Liver (tissue), 9 donors: ENCODE results near the gene CGRRF1. TPM values are rescaled to one million over a fixed set of nuclear protein-coding genes. Genes with fewer than 3 reads are reported as not detected.
A peak's percentile ranks its signal among the peaks of the same experiment; 100 is the strongest.

ENCODE experiments used
- DNase-seq: peaks from one replicate; pipeline ENCODE4 v3.0.0-alpha.2; 2017; ENCODE audit warnings: low spot score
- H3K27ac ChIP-seq, 2 donors: one replicate each; pipeline ENCODE4 v1.7.0; 2013; ENCODE audit warnings: inconsistent platforms in 2 of 2, low read length in 2 of 2, control low read depth in 1 of 2, low read depth in 1 of 2, mild to moderate bottlenecking in 1 of 2
- H3K27me3 ChIP-seq, 4 donors: one replicate each; pipeline versions ENCODE4 v1.6.1 to v1.7.0; 2013; ENCODE audit warnings: low read length in 3 of 4, inconsistent platforms in 1 of 4, mild to moderate bottlenecking in 1 of 4, moderate library complexity in 1 of 4; ENCODE audit not compliant: control insufficient read depth in 4 of 4, insufficient read depth in 4 of 4
- H3K36me3 ChIP-seq, 4 donors: one replicate each; pipeline versions ENCODE4 v1.6.1 to v1.7.0; 2013; ENCODE audit warnings: low read length in 3 of 4, mild to moderate bottlenecking in 3 of 4, low read depth in 1 of 4, moderate library complexity in 1 of 4; ENCODE audit not compliant: control insufficient read depth in 4 of 4, insufficient read depth in 3 of 4
- H3K4me1 ChIP-seq, 4 donors: one replicate each; pipeline versions ENCODE4 v1.6.1 to v1.7.0; 2013; ENCODE audit warnings: low read length in 3 of 4, mild to moderate bottlenecking in 3 of 4, moderate library complexity in 1 of 4; ENCODE audit not compliant: control insufficient read depth in 4 of 4, insufficient read depth in 4 of 4
- H3K4me3 ChIP-seq, 3 donors: one replicate each; pipeline versions ENCODE4 v1.6.1 to v1.7.0; 2013; ENCODE audit warnings: low read length in 3 of 3, control low read depth in 1 of 3, low read depth in 1 of 3, mild to moderate bottlenecking in 1 of 3
- H3K9ac ChIP-seq, 2 donors: one replicate each; pipeline ENCODE4 v1.7.0; 2013; ENCODE audit warnings: low read length in 2 of 2, mild to moderate bottlenecking in 2 of 2, moderate library complexity in 2 of 2, control low read depth in 1 of 2, low read depth in 1 of 2
- H3K9me3 ChIP-seq, 4 donors: one replicate each; pipeline versions ENCODE4 v1.6.1 to v1.7.0; 2013; ENCODE audit warnings: low read length in 3 of 4; ENCODE audit not compliant: control insufficient read depth in 4 of 4
- ATF3 ChIP-seq: IDR thresholded peaks from 2 replicates; pipeline ENCODE4 v1.6.1; 2016; ENCODE audit warnings: antibody characterized with exemption
- EGR1 ChIP-seq, 2 donors: IDR thresholded peaks; 2 replicates each; pipeline ENCODE4 v1.6.1; 2016 to 2018; ENCODE audit warnings: antibody characterized with exemption in 2 of 2, low read depth in 2 of 2
- FOXA1 ChIP-seq: IDR thresholded peaks from 2 replicates; pipeline ENCODE4 v1.6.1; 2016; ENCODE audit warnings: antibody characterized with exemption
- FOXA2 ChIP-seq: IDR thresholded peaks from 2 replicates; pipeline ENCODE4 v1.6.1; 2016; ENCODE audit warnings: antibody characterized with exemption
- GABPA ChIP-seq, 2 donors: IDR thresholded peaks in 1 of 2; conservative IDR thresholded peaks in 1 of 2; 2 replicates each; pipeline ENCODE4 v1.6.1; 2016; ENCODE audit warnings: antibody characterized with exemption in 2 of 2, mild to moderate bottlenecking in 1 of 2, moderate library complexity in 1 of 2
- HNF4A ChIP-seq, 2 donors: conservative IDR thresholded peaks; 2 replicates each; pipeline ENCODE4 v1.6.1; 2016; ENCODE audit warnings: antibody characterized with exemption in 2 of 2, mild to moderate bottlenecking in 2 of 2
- HNF4G ChIP-seq: IDR thresholded peaks from 2 replicates; pipeline ENCODE4 v1.6.1; 2016; ENCODE audit warnings: antibody characterized with exemption
- JUND ChIP-seq, 2 donors: IDR thresholded peaks; 2 replicates each; pipeline ENCODE4 v1.6.1; 2016; ENCODE audit warnings: antibody characterized with exemption in 2 of 2
- MAX ChIP-seq: IDR thresholded peaks from 2 replicates; pipeline ENCODE4 v1.6.1; 2016; ENCODE audit warnings: antibody characterized with exemption
- NR2F2 ChIP-seq: IDR thresholded peaks from 2 replicates; pipeline ENCODE4 v1.6.1; 2016; ENCODE audit warnings: antibody characterized with exemption
- RAD21 ChIP-seq, 2 donors: IDR thresholded peaks; 2 replicates each; pipeline ENCODE4 v1.6.1; 2016; ENCODE audit warnings: antibody characterized with exemption in 2 of 2, mild to moderate bottlenecking in 2 of 2
- REST ChIP-seq: IDR thresholded peaks from 2 replicates; pipeline ENCODE4 v1.6.1; 2016; ENCODE audit warnings: antibody characterized with exemption, mild to moderate bottlenecking
- RXRA ChIP-seq, 2 donors: IDR thresholded peaks; 2 replicates each; pipeline ENCODE4 v1.6.1; 2017 to 2018; ENCODE audit warnings: antibody characterized with exemption in 2 of 2, mild to moderate bottlenecking in 1 of 2
- SP1 ChIP-seq: IDR thresholded peaks from 2 replicates; pipeline ENCODE4 v1.6.1; 2018; ENCODE audit warnings: antibody characterized with exemption, mild to moderate bottlenecking
- TAF1 ChIP-seq: conservative IDR thresholded peaks from 2 replicates; pipeline ENCODE4 v1.6.1; 2016; ENCODE audit warnings: antibody characterized with exemption, mild to moderate bottlenecking
- YY1 ChIP-seq: IDR thresholded peaks from 2 replicates; pipeline ENCODE4 v1.6.1; 2016; ENCODE audit warnings: antibody characterized with exemption, mild to moderate bottlenecking
- ZBTB33 ChIP-seq: IDR thresholded peaks from 2 replicates; pipeline ENCODE4 v1.6.1; 2016; ENCODE audit warnings: antibody characterized with exemption
- WGBS: extraction: QIAGEN DNeasy Blood & Tissue Kit; methylation state at CpG from one replicate; pipeline ENCODE4 v1.1.7; 2013; 5-methylcytosine and 5-hydroxymethylcytosine counted together
- polyA plus RNA-seq, 2 donors: library from polyadenylated mRNA; stranded (reverse) in 1 of 2; unstranded in 1 of 2; fragments of 200-250 nt in 1 of 2; fragments of >200 nt in 1 of 2; fragmentation: Nextera tagmentation in 1 of 2; extraction: Ambion mirVana in 1 of 2; gene quantifications; one replicate each; pipeline versions ENCODE4 v1.2.1 to v1.2.3, GENCODE V29; 2013 to 2015
- total RNA-seq, 2 donors: library from RNA; depleted of rRNA; stranded (reverse); fragments of >200 nt; gene quantifications; one replicate each; pipeline ENCODE4 v1.2.3, GENCODE V29; 2014
- TF ChIP-seq, protein P1 (sequence below): fragments of 150-350 bp; IDR thresholded peaks from 2 replicates; pipeline ENCODE4 v1.5.1; 2017; ENCODE audit warnings: improper control_type of control experiment, low read depth, low read length; ENCODE audit not compliant: missing input control
- donor health status: healthy.
- donor health status: healthy.
- donor health status: healthy.
- donor health status: healthy.
- donor health status: healthy.

Gene CGRRF1
- total and polyA plus RNA-seq, 4 donors = 4.6 to 11.2 (median 5.0) TPM

DNA sequence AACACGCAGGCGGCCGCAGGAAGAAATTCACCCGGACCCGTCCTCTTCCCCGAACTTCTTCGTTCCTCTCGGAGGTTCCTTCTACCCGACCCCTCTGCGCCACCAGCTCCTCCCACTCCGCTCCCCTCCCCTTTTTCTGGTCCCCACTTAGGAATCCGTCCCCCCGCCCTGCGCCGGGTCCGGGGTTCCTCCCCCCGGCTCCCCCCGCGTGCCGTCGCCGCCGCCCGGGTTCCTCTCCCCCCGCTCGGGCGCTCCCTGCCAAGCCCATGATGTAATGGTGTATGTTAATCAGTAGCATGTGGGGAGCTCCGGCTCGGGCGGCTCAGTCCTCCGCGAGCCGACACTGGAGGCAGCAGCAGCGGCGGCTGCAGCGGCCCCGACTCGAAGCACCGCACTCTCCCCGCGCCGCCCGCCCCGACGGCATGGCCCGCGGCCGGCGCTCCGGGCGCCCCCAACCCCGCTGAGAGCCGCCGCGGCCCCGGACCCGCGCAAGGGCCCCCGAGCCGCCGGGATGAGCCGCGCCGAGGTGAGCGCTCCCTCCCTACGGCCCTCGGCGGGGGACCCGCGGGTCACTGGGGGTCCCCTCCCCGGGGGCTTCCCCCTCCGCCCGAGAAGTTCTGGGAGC lies 56.2 kb downstream of the CGRRF1 start:
- H3K36me3 ChIP-seq = no peaks in the 10 kb centered on the region
- WGBS = under 1% methylated on average over 73 of the region's 73 CpGs
- peak; percentile 69 for DNase-seq
- peak overlapping the region; percentile 98 for H3K27ac ChIP-seq
- peaks cover 0 to 33% (median 20%) of the 10 kb centered on the region in 4 donors for H3K4me1 ChIP-seq
- no peaks in the 10 kb centered on the region for H3K27me3 ChIP-seq
- H3K4me3 ChIP-seq = peak overlapping the region; percentile 66 to 79 (median 72)
- peak overlapping the region; percentile 86 to 97 for H3K9ac ChIP-seq
- TF ChIP-seq REST (peak; percentile 71), ATF3 (peak; percentile 44), HNF4A (conservative IDR thresholded peaks at IDR 0.05) (no peak), TAF1 (peak; percentile 85)
- H3K9me3 ChIP-seq = no peaks in the 10 kb centered on the region

GRCh38 chr14:54566410-54567223 lies 56.9 kb downstream of the CGRRF1 start, which contains the start of gene SAMD4A:
SAMD4A (plus strand) TSS chr14:54567128; CDS start chr14:54567917, 789 bp downstream.
- TF ChIP-seq ZBTB33 = no peak
- TF ChIP-seq REST = no peak
- no peak for TF ChIP-seq SP1
- no peak for TF ChIP-seq NR2F2
- no peak for TF ChIP-seq ATF3
- no peak for TF ChIP-seq HNF4A (conservative IDR thresholded peaks at IDR 0.05)
- no peak for TF ChIP-seq FOXA2
- TF ChIP-seq EGR1 (IDR thresholded peaks at IDR 0.05; ENCODE audit: low read depth in 2 of 2) = no peak
- no peak for TF ChIP-seq JUND (IDR thresholded peaks at IDR 0.05)
- no peak for TF ChIP-seq TAF1
- TF ChIP-seq HNF4G = no peak
- TF ChIP-seq RXRA (IDR thresholded peaks at IDR 0.05) = no peak
- no peak for TF ChIP-seq MAX
- TF ChIP-seq GABPA (IDR thresholded peaks at IDR 0.05 in 1 of 2, conservative IDR thresholded peaks at IDR 0.05 in 1 of 2) = no peak
- TF ChIP-seq YY1 = peak; percentile 7
- peak; percentile 21 to 56 for TF ChIP-seq RAD21 (IDR thresholded peaks at IDR 0.05)
- TF ChIP-seq, protein P1, sequence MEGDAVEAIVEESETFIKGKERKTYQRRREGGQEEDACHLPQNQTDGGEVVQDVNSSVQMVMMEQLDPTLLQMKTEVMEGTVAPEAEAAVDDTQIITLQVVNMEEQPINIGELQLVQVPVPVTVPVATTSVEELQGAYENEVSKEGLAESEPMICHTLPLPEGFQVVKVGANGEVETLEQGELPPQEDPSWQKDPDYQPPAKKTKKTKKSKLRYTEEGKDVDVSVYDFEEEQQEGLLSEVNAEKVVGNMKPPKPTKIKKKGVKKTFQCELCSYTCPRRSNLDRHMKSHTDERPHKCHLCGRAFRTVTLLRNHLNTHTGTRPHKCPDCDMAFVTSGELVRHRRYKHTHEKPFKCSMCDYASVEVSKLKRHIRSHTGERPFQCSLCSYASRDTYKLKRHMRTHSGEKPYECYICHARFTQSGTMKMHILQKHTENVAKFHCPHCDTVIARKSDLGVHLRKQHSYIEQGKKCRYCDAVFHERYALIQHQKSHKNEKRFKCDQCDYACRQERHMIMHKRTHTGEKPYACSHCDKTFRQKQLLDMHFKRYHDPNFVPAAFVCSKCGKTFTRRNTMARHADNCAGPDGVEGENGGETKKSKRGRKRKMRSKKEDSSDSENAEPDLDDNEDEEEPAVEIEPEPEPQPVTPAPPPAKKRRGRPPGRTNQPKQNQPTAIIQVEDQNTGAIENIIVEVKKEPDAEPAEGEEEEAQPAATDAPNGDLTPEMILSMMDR = peak; percentile 16
- TF ChIP-seq FOXA1 = no peak
- Histone ChIP-seq H3K9me3 (no peaks in the 10 kb centered on the region), H3K4me1 (peaks cover 0 to 33% (median 20%) of the 10 kb centered on the region in 4 donors), H3K27me3 (no peaks in the 10 kb centered on the region), H3K9ac (peak within 1 kb of the TSS; percentile 65 to 97), H3K36me3 (no peaks in the 10 kb centered on the region), H3K27ac (peak within 1 kb of the TSS; percentile 98), H3K4me3 (peak within 1 kb of the TSS; percentile 66 to 79 (median 72))
- WGBS = under 1% methylated on average over 91 of the region's 91 CpGs
- DNase-seq = peak; percentile 50
